ENCODE measurements around the gene KLF3. TPM values are rescaled to one million over a fixed set of nuclear protein-coding genes. Genes with fewer than 3 reads are reported as not detected.

Gene KLF3
- total and polyA plus RNA-seq, 2 experiments from 2014 or later = 15.0 to 16.5 TPM

- Mint-ChIP-seq H3K27me3 (ENCODE audit: insufficient read depth, low read depth, poor library complexity) (peaks cover 4% of the 10 kb centered on the region), H3K4me3 (no peak overlapping the region), H3K27ac (no peak overlapping the region), H3K4me1 (no peaks in the 10 kb centered on the region), H3K36me3 (ENCODE audit: low read depth) (no peaks in the 10 kb centered on the region; the same call in 2 of the 3 replicates), H3K9me3 (peaks cover 5% of the 10 kb centered on the region)
- no peak overlapping the region for H3K4me3 ChIP-seq
- TF ChIP-seq REST (IDR thresholded peaks at IDR 0.05; ENCODE audit: unreplicated experiment) (no peak), POLR2AphosphoS5 (IDR thresholded peaks at IDR 0.05; ENCODE audit: low read depth) (no peak), EZH2phosphoT487 (IDR thresholded peaks at IDR 0.05; ENCODE audit: unreplicated experiment) (no peak), CTCF (conservative IDR thresholded peaks at IDR 0.05; ENCODE audit: low read depth in 2 of 2) (no peak), ZNF114 (CRISPR knock-in tag; IDR thresholded peaks at IDR 0.05) (no peak), ETS1 (IDR thresholded peaks at IDR 0.05) (no peak), ZNF331 (CRISPR knock-in tag; IDR thresholded peaks at IDR 0.05; ENCODE audit: low read depth) (no peak), JUNB (IDR thresholded peaks at IDR 0.05; ENCODE audit: unreplicated experiment) (no peak), ZNF462 (CRISPR knock-in tag; IDR thresholded peaks at IDR 0.05) (no peak), STAT1 (IDR thresholded peaks at IDR 0.05; ENCODE audit: unreplicated experiment) (no peak), NANOG (IDR thresholded peaks at IDR 0.05; ENCODE audit: borderline replicate concordance) (no peak)
- H3K9me2 ChIP-seq (ENCODE audit: insufficient read depth) = no peaks in the 10 kb centered on the region; the same call in 1 of the 2 replicates
- H3K27ac ChIP-seq (ENCODE audit: low read depth) = no peak overlapping the region
- H3F3A ChIP-seq (replicated peaks; ENCODE audit: low read depth) = no peaks in the 10 kb centered on the region
- DNase-seq (ENCODE audit: low spot score) (no peak), ATAC-seq (no peak)
- no peak overlapping the region for H2AFZ ChIP-seq
- no peaks in the 10 kb centered on the region for H3K79me2 ChIP-seq (replicated peaks; ENCODE audit: insufficient read depth)
- H3K4me2 ChIP-seq = no peak overlapping the region
- no peaks in the 10 kb centered on the region for H3K36me3 ChIP-seq (ENCODE audit: insufficient read depth)
- no peaks in the 10 kb centered on the region for H3K4me1 ChIP-seq (ENCODE audit: insufficient read depth)
- H4K20me1 ChIP-seq (replicated peaks; ENCODE audit: insufficient read depth) = no peaks in the 10 kb centered on the region
- H3K27me3 ChIP-seq (ENCODE audit: insufficient read depth) = no peaks in the 10 kb centered on the region
Observed at GRCh38 chr4:38738940-38739803, 75.2 kb downstream of the KLF3 start.
